Astrocyte (in vitro differentiated cells and primary cell): ENCODE results near the gene HERC2. TPM values are rescaled to one million over a fixed set of nuclear protein-coding genes. Genes with fewer than 3 reads are reported as not detected.
"Not testable (repeated sequence)": the region's sequence is repeated elsewhere in the genome, so short reads cannot be mapped to it uniquely, and the experiment has no call there.

Source experiments
- DNase-seq: peaks from one replicate; pipeline ENCODE4 v3.0.0-alpha.2; 2010; ENCODE audit warnings: low read depth
- FAIRE-seq: peaks from 2 replicates; lab custom pipeline; 2011; peaks lifted over from hg19 to GRCh38; lab: Jason Lieb, UNC
- H2AFZ ChIP-seq: 2 replicates; pipeline ENCODE4 v1.6.0; 2012; ENCODE audit warnings: low read depth, low read length, inconsistent platforms
- H3K27ac ChIP-seq: 2 replicates; pipeline ENCODE4 v1.5.1; 2011; ENCODE audit warnings: low read depth, low read length, inconsistent platforms
- H3K27me3 ChIP-seq: 2 replicates; pipeline ENCODE4 v1.6.0; 2011; ENCODE audit warnings: low read length, inconsistent platforms; ENCODE audit not compliant: insufficient read depth
- H3K36me3 ChIP-seq: 2 replicates; pipeline ENCODE4 v1.5.1; 2011; ENCODE audit warnings: low read length, inconsistent platforms; ENCODE audit not compliant: insufficient read depth
- H3K4me1 ChIP-seq: 2 replicates; pipeline ENCODE4 v1.5.1; 2011; ENCODE audit warnings: low read length, inconsistent platforms; ENCODE audit not compliant: insufficient read depth
- H3K4me2 ChIP-seq: 2 replicates; pipeline ENCODE4 v1.6.0; 2012; ENCODE audit warnings: low read length, inconsistent platforms
- H3K4me3 ChIP-seq: 2 replicates; pipeline ENCODE4 v1.5.1; 2011; ENCODE audit warnings: low read depth, mild to moderate bottlenecking, low read length, inconsistent platforms; ENCODE audit not compliant: insufficient read depth
- H3K79me2 ChIP-seq: 2 replicates; pipeline ENCODE4 v1.6.0; 2012; ENCODE audit warnings: mild to moderate bottlenecking, low read length, inconsistent platforms; ENCODE audit not compliant: insufficient read depth
- H3K9ac ChIP-seq: 2 replicates; pipeline ENCODE4 v1.6.0; 2012; ENCODE audit warnings: mild to moderate bottlenecking, low read length, inconsistent platforms
- H3K9me3 ChIP-seq: 2 replicates; pipeline ENCODE4 v1.5.1; 2012; ENCODE audit warnings: low read depth, mild to moderate bottlenecking, low read length, inconsistent platforms; ENCODE audit not compliant: insufficient read depth
- H4K20me1 ChIP-seq: 2 replicates; pipeline ENCODE4 v1.6.0; 2012; ENCODE audit warnings: low read length, inconsistent platforms; ENCODE audit not compliant: insufficient read depth
- H3K27ac Mint-ChIP-seq: one replicate; pipeline ENCODE4 v1.8.0; 2021; ENCODE audit warnings: mild to moderate bottlenecking, mixed read lengths; ENCODE audit not compliant: unreplicated experiment
- H3K27me3 Mint-ChIP-seq: one replicate; pipeline ENCODE4 v1.8.0; 2021; ENCODE audit warnings: low read depth, mixed read lengths; ENCODE audit not compliant: unreplicated experiment
- H3K36me3 Mint-ChIP-seq: one replicate; pipeline ENCODE4 v1.8.0; 2021; ENCODE audit warnings: low read depth, mixed read lengths; ENCODE audit not compliant: unreplicated experiment
- H3K4me1 Mint-ChIP-seq: one replicate; pipeline ENCODE4 v1.8.0; 2021; ENCODE audit warnings: low read depth, mixed read lengths; ENCODE audit not compliant: unreplicated experiment
- H3K4me3 Mint-ChIP-seq: one replicate; pipeline ENCODE4 v1.8.0; 2021; ENCODE audit warnings: mild to moderate bottlenecking, moderate library complexity, mixed read lengths; ENCODE audit not compliant: unreplicated experiment
- H3K9me3 Mint-ChIP-seq: one replicate; pipeline ENCODE4 v1.8.0; 2021; ENCODE audit warnings: mild to moderate bottlenecking, mixed read lengths; ENCODE audit not compliant: unreplicated experiment
- CTCF ChIP-seq: IDR thresholded peaks from 2 replicates; pipeline ENCODE4 v1.5.1; 2011; ENCODE audit warnings: low read depth, mild to moderate bottlenecking, inconsistent platforms, low read length, moderate library complexity; ENCODE audit not compliant: insufficient read depth
- EZH2 ChIP-seq: IDR thresholded peaks from 2 replicates; pipeline ENCODE4 v1.6.1; 2012; ENCODE audit warnings: mild to moderate bottlenecking, low read length, inconsistent platforms; ENCODE audit not compliant: insufficient read depth
- total RNA-seq: library from RNA; stranded (reverse); gene quantifications from 2 replicates; pipeline ENCODE4 v1.2.1, GENCODE V29; 2021

Gene HERC2
- total RNA-seq, 1 donor from 2014 or later: 61.5 TPM

GRCh38 chr15:28147801-28148200 is 174.2 kb downstream of the HERC2 start:
- Mint-ChIP-seq H3K4me3 (no peak overlapping the region), H3K4me1 (peaks cover 6% of the 10 kb centered on the region), H3K27ac (no peak overlapping the region), H3K9me3 (peaks cover 4% of the 10 kb centered on the region), H3K36me3 (peaks cover 34% of the 10 kb centered on the region), H3K27me3 (no peaks in the 10 kb centered on the region)
- no peak for TF ChIP-seq CTCF
- H3K27ac ChIP-seq: no peak overlapping the region
- H2AFZ ChIP-seq: no peak overlapping the region
- H3K79me2 ChIP-seq: peaks cover 30% of the 10 kb centered on the region
- FAIRE-seq: no peak
- no peak for DNase-seq
- H3K4me1 ChIP-seq: no peaks in the 10 kb centered on the region
- H3K27me3 ChIP-seq: no peaks in the 10 kb centered on the region
- H3K9me3 ChIP-seq: peaks cover 2% of the 10 kb centered on the region
- H4K20me1 ChIP-seq: peaks cover 25% of the 10 kb centered on the region
- H3K36me3 ChIP-seq: peaks cover 21% of the 10 kb centered on the region
- H3K4me3 ChIP-seq: no peak overlapping the region
- H3K4me2 ChIP-seq: no peak overlapping the region
- no peak overlapping the region for H3K9ac ChIP-seq

GRCh38 chr15:28145419-28145818 is 176.6 kb downstream of the HERC2 start:
- H3K4me1 ChIP-seq, H3K4me1 Mint-ChIP-seq, DNase-seq, FAIRE-seq, H3K27ac ChIP-seq, H3K9ac ChIP-seq, H3K9me3 Mint-ChIP-seq, H3K4me3 ChIP-seq, H3K4me2 ChIP-seq, H3K4me3 Mint-ChIP-seq, H3K27ac Mint-ChIP-seq, H2AFZ ChIP-seq, H3K27me3 Mint-ChIP-seq, H3K9me3 ChIP-seq, H3K27me3 ChIP-seq: not testable (repeated sequence)
- peaks cover 23% of the 10 kb centered on the region for H4K20me1 ChIP-seq
- H3K36me3 Mint-ChIP-seq: peaks cover 39% of the 10 kb centered on the region
- peaks cover 22% of the 10 kb centered on the region for H3K36me3 ChIP-seq
- peaks cover 26% of the 10 kb centered on the region for H3K79me2 ChIP-seq

- Histone ChIP-seq H3K79me2 (no peaks in the 10 kb centered on the region), H3K9me3 (no peaks in the 10 kb centered on the region), H4K20me1 (no peaks in the 10 kb centered on the region), H3K27me3 (no peaks in the 10 kb centered on the region), H3K4me2 (no peak overlapping the region), H3K4me3 (no peak overlapping the region), H3K36me3 (peaks cover 16% of the 10 kb centered on the region), H3K9ac (no peak overlapping the region), H3K27ac (no peak overlapping the region), H3K4me1 (no peaks in the 10 kb centered on the region), H2AFZ (no peak overlapping the region)
- FAIRE-seq (no peak), DNase-seq (no peak)
- Mint-ChIP-seq H3K4me3 (no peak overlapping the region), H3K27me3 (no peaks in the 10 kb centered on the region), H3K9me3 (peaks cover 4% of the 10 kb centered on the region), H3K27ac (no peak overlapping the region), H3K4me1 (no peaks in the 10 kb centered on the region), H3K36me3 (peaks cover 47% of the 10 kb centered on the region)
- TF ChIP-seq EZH2: no peak
- TF ChIP-seq CTCF: no peak
Measured at GRCh38 chr15:28140062-28140461, 181.9 kb downstream of the HERC2 start.

GRCh38 chr15:28137408-28138039 is 184.5 kb downstream of the HERC2 start:
- not testable (repeated sequence) for H3K9me3 ChIP-seq, H3K79me2 ChIP-seq, H3K27me3 ChIP-seq, H3K36me3 ChIP-seq, H2AFZ ChIP-seq, DNase-seq, FAIRE-seq, H3K9me3 Mint-ChIP-seq, H3K27ac Mint-ChIP-seq, H3K27me3 Mint-ChIP-seq, H3K4me2 ChIP-seq, H3K4me3 ChIP-seq, H3K4me3 Mint-ChIP-seq, H3K27ac ChIP-seq, H4K20me1 ChIP-seq, H3K9ac ChIP-seq
- peaks cover 11% of the 10 kb centered on the region for H3K4me1 Mint-ChIP-seq
- peaks cover 29% of the 10 kb centered on the region for H3K36me3 Mint-ChIP-seq
- peaks cover 15% of the 10 kb centered on the region for H3K4me1 ChIP-seq
